Stromal cell of bone marrow (primary cell): ENCODE results near the gene MRLN.

Experiments used
- DNase-seq: peaks from one replicate; pipeline ENCODE4 v3.0.0-alpha.2; 2012; ENCODE audit warnings: low read depth

Gene MRLN

DNA sequence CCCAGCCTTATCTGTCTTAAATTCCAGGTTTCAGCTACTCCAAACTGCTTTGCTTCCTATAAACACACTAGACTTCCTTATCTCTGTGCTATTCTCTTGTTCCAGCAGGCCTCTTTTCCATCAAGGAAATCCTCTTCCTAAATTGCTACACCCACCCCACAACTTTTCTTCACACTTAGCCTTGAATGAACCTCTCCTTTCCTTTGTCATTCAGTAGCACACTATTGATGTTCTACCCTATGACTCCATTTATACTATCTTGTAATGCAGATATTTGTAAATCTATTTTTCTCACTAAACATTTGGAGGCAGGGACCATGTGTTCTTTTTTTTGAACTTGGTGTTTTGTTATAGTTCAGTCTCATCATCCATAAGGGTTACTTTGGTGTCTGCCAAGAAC is 47.3 kb downstream of the MRLN start:
- no peak for DNase-seq

DNA sequence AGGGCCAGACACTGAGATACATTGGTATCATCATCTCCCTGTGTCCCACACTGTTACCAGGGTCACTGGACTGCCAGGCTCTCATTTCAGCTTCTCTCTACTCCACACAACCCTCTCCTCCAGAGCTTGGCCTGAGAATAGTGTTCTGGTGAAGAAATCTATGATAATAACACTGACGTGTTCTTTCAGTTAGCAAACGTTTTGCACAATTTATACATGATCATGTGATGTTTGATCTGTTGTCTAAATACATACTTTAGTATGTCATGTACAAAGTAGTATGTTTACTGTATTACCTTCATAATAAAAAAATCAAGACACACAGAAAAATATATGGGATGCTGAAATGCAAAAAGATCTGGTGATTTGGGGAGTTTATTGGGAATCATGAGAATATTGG is 48.6 kb downstream of the MRLN start:
- no peak for DNase-seq

DNA sequence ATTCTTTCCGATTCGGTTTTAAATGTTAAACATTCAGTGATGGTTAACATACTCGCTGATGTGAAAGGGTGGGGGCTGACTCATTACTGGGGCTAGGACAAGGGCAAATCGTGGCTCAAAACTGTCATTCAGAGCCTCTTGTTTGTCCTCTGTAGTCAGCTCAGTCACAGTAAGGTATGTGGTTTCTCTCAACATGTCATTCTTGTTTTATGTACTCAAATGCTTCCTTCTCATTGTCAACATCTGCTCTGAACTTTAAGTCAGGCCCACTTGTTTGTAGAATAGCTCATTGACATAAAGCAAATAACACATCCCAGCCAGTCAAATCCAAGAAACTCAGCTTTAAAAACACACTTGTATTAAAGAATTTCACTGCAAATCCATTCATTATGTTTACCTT is 50.9 kb downstream of the MRLN start:
- DNase-seq, result no peak

DNA sequence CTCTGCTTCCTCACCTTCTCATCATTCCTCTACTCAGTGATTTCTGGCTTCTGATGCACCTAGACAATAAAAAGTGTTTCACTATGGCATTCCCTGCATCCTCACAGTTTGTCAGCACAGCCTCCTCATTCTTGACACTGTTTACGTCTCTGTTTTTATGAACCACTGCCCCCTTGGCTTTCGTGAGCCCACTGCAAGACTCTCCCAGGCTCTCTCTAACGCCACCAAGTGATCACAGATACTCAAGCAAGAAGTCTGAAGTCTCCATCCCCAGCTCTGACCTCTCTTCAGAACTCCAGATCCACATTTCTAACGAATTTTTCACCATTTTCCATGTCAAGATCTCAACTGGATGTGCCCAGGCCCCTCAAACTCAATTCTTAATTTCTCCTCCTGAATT is 52.5 kb downstream of the MRLN start:
- no peak for DNase-seq

DNA sequence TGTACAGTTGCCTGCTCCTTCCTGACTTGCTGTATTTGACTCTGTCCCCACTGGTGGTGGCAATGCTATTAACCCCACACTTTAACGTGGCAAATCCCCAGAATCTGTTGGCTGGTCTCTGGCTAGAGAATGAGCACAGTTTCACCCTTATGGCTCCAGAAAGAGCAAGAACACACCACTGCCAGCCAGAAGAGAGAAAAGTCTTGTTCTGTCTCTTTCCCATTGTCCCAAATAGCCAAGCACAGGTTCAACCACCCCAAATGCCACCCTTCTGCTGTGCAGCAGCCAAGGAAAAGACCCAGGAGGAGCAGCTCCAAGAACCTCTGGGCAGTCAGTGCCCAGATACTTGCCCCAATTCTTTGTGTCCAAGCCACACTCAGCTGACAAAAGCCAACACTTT is 54.9 kb downstream of the MRLN start:
- DNase-seq, result no peak

DNA sequence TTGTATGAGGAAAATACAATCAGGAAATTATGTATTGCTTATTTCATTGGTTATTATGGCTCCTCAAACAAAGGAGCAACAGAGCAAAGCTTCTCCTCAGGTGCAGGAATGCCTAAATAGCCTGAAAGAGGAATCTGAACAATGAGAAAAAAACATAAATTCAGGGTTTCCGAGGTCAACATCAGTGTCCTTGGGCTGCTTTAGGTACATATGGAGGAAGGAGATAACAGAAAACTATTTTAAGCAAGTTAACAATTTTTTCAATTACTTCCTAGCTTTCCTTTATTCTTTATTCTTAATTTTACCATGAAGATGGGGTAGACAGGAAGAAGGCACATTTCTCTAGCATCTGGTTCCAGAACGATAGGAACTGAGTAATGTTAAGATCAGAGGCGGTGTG is 57.6 kb downstream of the MRLN start:
- no peak for DNase-seq

DNA sequence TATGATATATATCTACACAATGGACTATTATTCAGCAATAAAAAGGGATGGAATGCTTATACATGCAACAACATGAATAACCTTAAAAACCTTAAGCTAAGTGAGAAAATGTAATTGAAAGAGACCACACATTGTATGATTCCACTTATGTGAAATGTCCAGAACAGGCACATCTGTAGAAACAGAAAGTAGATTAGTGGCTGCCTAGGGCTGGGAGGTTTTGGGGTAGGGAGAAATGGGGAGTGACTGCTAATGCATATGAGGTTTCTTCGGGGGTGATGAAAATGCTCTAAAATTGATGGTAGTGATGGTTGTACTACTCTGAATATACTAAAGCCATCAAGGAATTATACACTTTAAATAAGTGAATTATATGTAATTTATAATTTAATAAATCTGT is 58.3 kb downstream of the MRLN start:
- no peak for DNase-seq

DNA sequence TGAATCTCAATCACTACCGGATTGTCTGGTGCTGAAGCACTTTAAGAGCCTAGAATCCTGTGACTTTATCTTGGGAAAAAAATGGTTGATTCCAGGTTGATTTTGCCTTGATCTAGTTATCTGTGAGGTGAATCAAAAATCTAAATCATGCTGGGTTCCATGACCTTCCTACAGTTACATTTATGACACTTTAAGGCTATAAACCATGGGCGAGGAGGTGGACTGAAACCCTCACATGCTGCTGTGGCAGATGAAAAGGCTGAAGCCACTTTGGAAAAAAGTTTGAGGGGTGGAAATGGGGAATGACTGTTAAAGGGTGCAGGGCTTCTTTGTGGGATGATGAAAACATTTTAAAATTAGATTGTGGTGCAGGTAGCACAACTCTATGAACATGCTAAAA is 61.1 kb downstream of the MRLN start:
- no peak for DNase-seq

DNA sequence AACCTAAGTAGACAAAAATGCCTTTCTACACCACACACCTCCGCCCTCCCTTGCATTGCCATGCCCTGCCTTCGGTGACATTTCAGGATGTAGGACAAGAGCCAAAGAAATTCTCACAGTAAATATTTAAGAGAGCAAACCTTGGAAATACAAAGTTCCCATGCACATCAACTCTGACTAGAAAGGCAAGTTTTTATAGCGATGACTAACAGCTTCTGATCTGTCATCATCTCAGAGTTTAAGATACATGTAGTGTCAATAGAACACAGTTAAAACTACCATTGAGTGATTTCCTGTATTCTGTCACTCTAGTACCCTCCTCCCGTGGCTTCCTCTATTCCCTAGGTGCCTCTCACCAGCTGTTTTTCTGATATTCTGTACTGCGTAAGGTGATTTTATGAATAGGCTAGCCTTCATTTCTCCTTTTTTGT is 64.3 kb downstream of the MRLN start:
- DNase-seq, result no peak

DNA sequence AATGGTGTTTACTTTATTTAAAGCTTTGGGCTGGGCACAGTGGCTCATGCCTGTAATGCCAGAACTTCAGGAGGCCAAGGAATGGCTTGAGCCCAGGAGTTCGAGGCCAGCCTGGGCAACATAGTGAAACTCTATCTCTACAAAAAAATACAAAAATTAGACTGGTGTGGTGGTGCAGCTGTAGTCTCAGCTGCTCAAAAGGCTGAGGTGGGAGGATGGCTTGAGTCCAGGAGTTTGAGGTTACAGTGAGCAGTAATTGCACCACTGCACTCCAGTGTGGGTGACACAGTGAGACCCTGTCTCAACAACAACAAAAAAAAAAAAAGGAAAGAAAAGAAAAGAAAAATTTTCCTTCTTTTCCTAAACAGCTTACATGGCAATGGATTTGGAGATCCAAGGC is 65.6 kb downstream of the MRLN start:
- DNase-seq, result no peak
